Left cardiac atrium (tissue), 4 donors: Measurements from ENCODE around the gene SLC4A9. TPM values are rescaled to one million over a fixed set of nuclear protein-coding genes. Genes with fewer than 3 reads are reported as not detected.
"Not testable (repeated sequence)": the region's sequence is repeated elsewhere in the genome, so short reads cannot be mapped to it uniquely, and the experiment has no call there.

Experiments
- ATAC-seq, 2 donors: fragments of 200-7000 bp; cut with Tn5 transposase; one replicate each; pipeline ENCODE4 v1.9.1; 2020; ENCODE audit warnings: mild to moderate bottlenecking in 2 of 2, moderate library complexity in 2 of 2
- DNase-seq: peaks from one replicate; pipeline ENCODE4 v3.0.0-alpha.2; 2020
- intact Hi-C, 2 donors: fragments of 100-400 bp; cut with DNase I; formaldehyde crosslinking; loops; one replicate each; pipeline versions ENCODE4 v1.14.1 to v1.15.1; 2022 to 2023
- total RNA-seq, 2 donors: library from RNA; stranded (reverse); fragmentation: NEBNext Ultra II Directional; extraction: Animal tissue kit (Norgen Biotek cat#: 25700); gene quantifications; one replicate each; pipeline ENCODE4 v1.2.1, GENCODE V29; 2021
- donor health status: DM: no; HTN: yes; CAD: no.
- donor health status: DM: no; HTN: yes; CAD: no; lungs with severe emphysema.
- donor health status: DM: yes; HTN: yes; CAD: no.
- donor health status: Dilated cardiomyopathy.

Gene SLC4A9
- total RNA-seq, 2 donors from 2014 or later, result 0.09 to 0.21 TPM

DNA sequence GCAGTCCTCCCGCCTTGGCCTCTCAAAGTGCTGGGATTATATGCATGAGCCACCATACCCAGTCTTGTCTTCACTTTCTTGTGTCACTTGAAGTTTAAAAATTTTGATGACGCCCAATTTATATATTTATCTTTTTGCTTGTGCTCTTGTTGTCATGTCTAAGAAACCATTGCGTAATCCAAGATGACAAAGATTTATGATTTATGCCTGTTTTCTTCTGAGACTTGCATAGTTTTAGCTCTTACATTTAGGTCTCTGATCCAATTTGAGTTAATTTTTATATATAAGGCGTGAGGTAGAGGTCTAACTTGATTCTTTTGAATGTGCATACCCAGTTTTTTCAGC, 60.2 kb downstream of the SLC4A9 start:
- intact Hi-C loops, result no loop called here
- no peak for DNase-seq
- no peak for ATAC-seq

DNA sequence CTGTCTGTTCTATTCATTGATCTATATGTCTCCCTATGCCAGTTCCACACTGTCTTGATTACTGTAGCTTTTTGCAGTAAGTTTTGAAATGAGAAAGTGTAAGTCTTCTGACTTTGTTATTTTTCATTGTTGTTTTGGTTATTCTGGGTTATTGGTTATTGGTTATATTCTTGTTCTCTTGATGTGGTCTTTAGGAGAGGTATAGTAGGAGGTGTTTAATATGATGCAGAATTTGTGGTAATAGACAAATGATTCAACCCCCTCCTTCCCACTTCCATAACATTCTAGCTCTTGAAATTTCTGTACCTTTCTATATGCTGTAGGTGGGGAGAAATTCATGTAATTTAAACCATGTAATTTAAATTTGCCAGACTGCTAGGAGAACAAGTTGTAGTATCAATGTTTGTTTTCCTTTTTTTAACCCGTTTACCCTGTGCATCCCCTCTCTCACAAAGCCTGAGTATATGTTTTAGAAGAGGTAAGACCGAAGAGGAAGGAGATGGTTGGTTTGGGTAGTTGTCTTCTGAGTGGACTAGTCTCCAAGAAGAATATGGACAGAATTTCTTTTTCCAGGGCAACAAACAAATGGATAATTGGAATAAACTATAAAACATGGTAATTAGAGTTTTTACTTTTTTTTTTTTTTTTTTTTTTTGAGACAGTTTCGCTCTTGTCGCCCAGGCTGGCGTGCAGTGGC, 60.8 kb downstream of the SLC4A9 start:
- ATAC-seq (no peak), DNase-seq (no peak)
- intact Hi-C loops, result no loop called here

DNA sequence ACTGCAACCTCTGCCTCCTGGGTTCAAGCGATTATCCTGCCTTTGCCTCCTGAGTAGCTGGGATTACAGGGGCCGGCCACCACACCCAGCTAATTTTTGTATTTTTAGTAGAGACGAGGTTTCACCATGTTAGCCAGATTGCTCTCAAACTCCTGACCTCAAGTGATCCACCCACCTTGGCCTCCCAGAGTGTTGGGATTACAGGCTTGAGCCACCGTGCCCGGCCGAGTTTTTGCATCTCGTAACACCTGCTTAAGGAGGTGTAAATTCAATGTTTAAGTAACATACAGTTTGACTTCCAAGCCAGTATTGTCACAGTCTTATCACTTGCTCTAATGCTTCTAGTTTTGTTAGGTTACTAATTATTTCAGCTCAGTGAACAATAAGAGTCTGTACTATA, 61.4 kb downstream of the SLC4A9 start:
- ATAC-seq, DNase-seq, intact Hi-C loops: not testable (repeated sequence)

DNA sequence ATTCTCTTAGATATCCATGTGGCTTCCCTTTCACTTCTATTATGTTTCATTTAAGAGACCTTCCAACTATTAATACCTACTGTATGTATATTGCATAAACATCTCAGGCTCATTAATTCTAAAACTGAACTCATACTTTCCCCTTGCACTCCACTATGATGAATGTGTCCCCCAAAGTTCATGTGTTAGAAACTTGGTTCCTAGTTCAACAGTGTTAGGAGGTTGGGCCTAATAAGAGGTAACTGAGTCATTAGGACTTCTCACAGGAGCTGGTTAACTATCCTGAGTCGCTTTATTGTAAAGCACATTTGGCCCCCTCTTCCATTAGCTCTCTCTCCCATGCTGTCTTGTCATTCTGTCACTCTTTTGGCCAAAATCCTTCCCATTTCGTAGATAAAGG, 63.6 kb downstream of the SLC4A9 start:
- intact Hi-C loops, result no loop called here
- ATAC-seq (no peak), DNase-seq (no peak)

DNA sequence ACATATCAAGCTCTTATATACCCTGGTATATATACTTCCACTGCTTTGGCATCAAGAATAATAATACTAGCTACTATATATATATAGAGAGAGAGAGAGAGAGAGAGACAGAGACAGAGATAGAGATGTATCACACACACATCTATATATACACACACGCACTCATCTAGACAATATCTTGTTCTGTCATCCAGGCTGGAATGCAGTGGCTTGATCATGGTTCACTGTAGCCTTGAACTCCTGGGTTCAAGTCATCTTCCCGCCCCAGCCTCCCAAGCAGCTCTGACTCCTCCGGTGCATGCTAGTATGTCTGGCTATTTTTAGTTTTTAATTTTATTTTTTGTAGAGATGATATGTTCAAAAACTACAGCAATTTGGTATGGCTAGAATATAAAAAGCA, 64.1 kb downstream of the SLC4A9 start:
- intact Hi-C loops, result no loop called here
- DNase-seq (no peak), ATAC-seq (no peak)

Other genes starting within 250 kb of the SLC4A9 start
- gene PURA, start 246.1 kb upstream of the SLC4A9 start, total RNA-seq, result 10 to 100 TPM; 27.3 to 27.4 TPM
- gene IGIP, start 234.3 kb upstream of the SLC4A9 start, total RNA-seq, result 10 to 100 TPM; 12.3 to 14.4 TPM
- gene CYSTM1, start 185.0 kb upstream of the SLC4A9 start, total RNA-seq, result 10 to 100 TPM; 61.7 to 74.6 TPM
- gene PFDN1, start 57.1 kb upstream of the SLC4A9 start, total RNA-seq, result 10 to 100 TPM; 49.1 to 54.7 TPM
- 10 to 100 TPM; 12.9 to 18.3 TPM for gene HBEGF, start 13.6 kb upstream of the SLC4A9 start, total RNA-seq
- 10 to 100 TPM; 50.1 to 67.5 TPM for gene ANKHD1, start 41.6 kb downstream of the SLC4A9 start, total RNA-seq
- 10 to 100 TPM in 1 of 2 donors, 1 to 10 TPM in 1; 8.8 to 11.5 TPM for gene EIF4EBP3, start 187.5 kb downstream of the SLC4A9 start, total RNA-seq
- gene SRA1, start 197.3 kb downstream of the SLC4A9 start, total RNA-seq, result 10 to 100 TPM; 24.9 to 37.4 TPM
- 10 to 100 TPM; 11.4 to 14.3 TPM for gene APBB3, start 204.4 kb downstream of the SLC4A9 start, total RNA-seq
- 10 to 100 TPM; 70.3 to 79.3 TPM for gene SLC35A4, start 204.6 kb downstream of the SLC4A9 start, total RNA-seq